Measurements from ENCODE around the gene LEFTY1.
A peak's percentile ranks its signal among the peaks of the same experiment; 100 is the strongest.

The LEFTY1 gene

GRCh38 chr1:225887030-225887314 lies 2.0 kb downstream of the LEFTY1 start:
- DNase-seq, result no peak

GRCh38 chr1:225886159-225887029 lies 2.6 kb downstream of the LEFTY1 start:
- DNase-seq, result no peak

GRCh38 chr1:225885336-225885735 lies 3.6 kb downstream of the LEFTY1 start:
- no peak for DNase-seq

- no peak for DNase-seq
Observed at GRCh38 chr1:225883616-225884265, 5.2 kb downstream of the LEFTY1 start.

GRCh38 chr1:225882694-225883615 lies 6.0 kb downstream of the LEFTY1 start:
- DNase-seq, result no peak

- peak; percentile 92 for DNase-seq
Observed at GRCh38 chr1:225881959-225882693, 6.8 kb downstream of the LEFTY1 start, which contains the start of gene TMEM63A. Gene TMEM63A (minus strand): TSS chr1:225882380. CDS start chr1:225877580, 4,800 bp downstream.

- DNase-seq, result peak; percentile 63
Observed at GRCh38 chr1:225881081-225881958, 7.6 kb downstream of the LEFTY1 start.

- no peak for DNase-seq
Observed at GRCh38 chr1:225880636-225881035, 8.3 kb downstream of the LEFTY1 start.

- DNase-seq, result no peak
Observed at GRCh38 chr1:225880222-225880588, 8.7 kb downstream of the LEFTY1 start.

GRCh38 chr1:225879521-225880221 lies 9.3 kb downstream of the LEFTY1 start:
- DNase-seq, result peak; percentile 57

- no peak for DNase-seq
Observed at GRCh38 chr1:225878282-225878681, 10.7 kb downstream of the LEFTY1 start.

GRCh38 chr1:225877580-225877979 lies 11.4 kb downstream of the LEFTY1 start:
- DNase-seq, result peak; percentile 39

- DNase-seq, result no peak
Observed at GRCh38 chr1:225876900-225877510, 11.9 kb downstream of the LEFTY1 start.

GRCh38 chr1:225875044-225875815 lies 13.7 kb downstream of the LEFTY1 start:
- DNase-seq, result no peak

GRCh38 chr1:225874431-225874830 lies 14.5 kb downstream of the LEFTY1 start:
- DNase-seq, result no peak

GRCh38 chr1:225873281-225873850 lies 15.6 kb downstream of the LEFTY1 start:
- DNase-seq, result no peak

- DNase-seq, result no peak
Observed at GRCh38 chr1:225872075-225872430, 16.9 kb downstream of the LEFTY1 start.

GRCh38 chr1:225871359-225872074 lies 17.4 kb downstream of the LEFTY1 start:
- DNase-seq, result no peak

- DNase-seq, result no peak
Observed at GRCh38 chr1:225870911-225871310, 18.0 kb downstream of the LEFTY1 start.
